HEK293T (cell line): Measurements from ENCODE around the gene MRGPRX2.

ENCODE experiments used
- BHLHE40 ChIP-seq: fragments of 450-650 bp; IDR thresholded peaks from 2 replicates; pipeline ENCODE4 v1.6.1; 2016; ENCODE audit warnings: mild to moderate bottlenecking, moderate library complexity, borderline replicate concordance
- CTBP1 ChIP-seq: fragments of 450-650 bp; IDR thresholded peaks from 2 replicates; pipeline ENCODE4 v1.6.1; 2016; ENCODE audit warnings: borderline replicate concordance
- FOXA1 ChIP-seq: fragments of 450-650 bp; IDR thresholded peaks from 2 replicates; pipeline ENCODE4 v1.6.1; 2016; ENCODE audit warnings: mild to moderate bottlenecking
- FOXK2 ChIP-seq: fragments of 450-650 bp; IDR thresholded peaks from 2 replicates; pipeline ENCODE4 v1.6.1; 2016; ENCODE audit warnings: mild to moderate bottlenecking
- FOXM1 ChIP-seq: fragments of 450-650 bp; IDR thresholded peaks from 2 replicates; pipeline ENCODE4 v1.6.1; 2017; ENCODE audit warnings: mild to moderate bottlenecking, borderline replicate concordance
- LEF1 ChIP-seq: fragments of 450-650 bp; IDR thresholded peaks from 2 replicates; pipeline ENCODE4 v1.6.1; 2017; ENCODE audit warnings: mild to moderate bottlenecking, borderline replicate concordance
- NFRKB ChIP-seq: fragments of 450-650 bp; IDR thresholded peaks from 2 replicates; pipeline ENCODE4 v1.6.1; 2016; ENCODE audit warnings: mild to moderate bottlenecking, moderate library complexity
- TARDBP ChIP-seq: fragments of 450-650 bp; IDR thresholded peaks from 2 replicates; pipeline ENCODE4 v1.6.1; 2016
- ZNF384 ChIP-seq: fragments of 450-650 bp; IDR thresholded peaks from 2 replicates; pipeline ENCODE4 v1.6.1; 2016
- TF ChIP-seq, protein P1 (sequence below): fragments of 450-650 bp; IDR thresholded peaks from 2 replicates; pipeline ENCODE4 v1.6.1; 2016

DNA sequence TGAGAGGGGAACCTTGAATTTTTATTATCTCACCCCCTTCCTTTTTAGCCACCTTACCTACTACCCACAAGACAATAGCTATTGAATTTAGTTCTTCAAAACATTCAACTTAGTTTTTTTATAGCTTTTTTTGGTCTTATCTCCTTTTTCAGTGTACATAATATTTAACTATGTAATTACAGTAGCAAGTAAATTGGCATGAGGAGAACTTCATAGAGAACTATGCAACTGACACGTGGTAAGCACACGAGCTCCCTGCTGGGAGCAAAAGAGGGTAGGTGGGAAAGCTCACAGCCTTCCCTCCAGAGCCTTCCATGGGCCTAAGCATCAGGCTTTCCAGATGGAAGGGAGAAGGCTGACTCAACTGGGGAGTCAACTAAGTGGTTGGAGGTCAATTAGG lies 34.3 kb upstream of the MRGPRX2 start:
- TF ChIP-seq FOXM1 (no peak), LEF1 (no peak), FOXK2 (no peak), CTBP1 (no peak), BHLHE40 (no peak), TARDBP (no peak), ZNF384 (no peak), NFRKB (no peak), FOXA1 (no peak)
- TF ChIP-seq, protein P1, sequence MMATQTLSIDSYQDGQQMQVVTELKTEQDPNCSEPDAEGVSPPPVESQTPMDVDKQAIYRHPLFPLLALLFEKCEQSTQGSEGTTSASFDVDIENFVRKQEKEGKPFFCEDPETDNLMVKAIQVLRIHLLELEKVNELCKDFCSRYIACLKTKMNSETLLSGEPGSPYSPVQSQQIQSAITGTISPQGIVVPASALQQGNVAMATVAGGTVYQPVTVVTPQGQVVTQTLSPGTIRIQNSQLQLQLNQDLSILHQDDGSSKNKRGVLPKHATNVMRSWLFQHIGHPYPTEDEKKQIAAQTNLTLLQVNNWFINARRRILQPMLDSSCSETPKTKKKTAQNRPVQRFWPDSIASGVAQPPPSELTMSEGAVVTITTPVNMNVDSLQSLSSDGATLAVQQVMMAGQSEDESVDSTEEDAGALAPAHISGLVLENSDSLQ = no peak
